CD8-positive, alpha-beta memory T cell (primary cell): ENCODE results near the gene ELMO1. TPM values are rescaled to one million over a fixed set of nuclear protein-coding genes. Genes with fewer than 3 reads are reported as not detected.

ENCODE experiments used
- CTCF ChIA-PET: fragments of 350-600 bp; sonication (Branson Sonifier 250); formaldehyde crosslinking; loops from one replicate; lab custom pipeline; 2021; ENCODE audit warnings: antibody characterized with exemption; lab: Charles Lee
- POLR2A ChIA-PET: fragments of 350-600 bp; sonication (Branson Sonifier 250); formaldehyde crosslinking; loops from one replicate; lab custom pipeline; 2021; ENCODE audit warnings: antibody characterized with exemption; lab: Charles Lee
- DNase-seq, 5 donors: peaks; one replicate each; pipeline versions ENCODE4 v3.0.0 to v3.0.0-alpha.2; 2020 to 2022; ENCODE audit warnings: mixed read lengths in 1 of 5
- H3K27ac ChIP-seq: one replicate; pipeline ENCODE4 v1.7.0; 2013; ENCODE audit warnings: low read depth, mild to moderate bottlenecking, low read length, moderate library complexity
- H3K27me3 ChIP-seq: 2 replicates; pipeline ENCODE4 v1.7.0; 2013; ENCODE audit warnings: low read length, mild to moderate bottlenecking; ENCODE audit not compliant: insufficient read depth, poor library complexity, severe bottlenecking
- H3K36me3 ChIP-seq: 2 replicates; pipeline ENCODE4 v1.7.0; 2013; ENCODE audit warnings: mild to moderate bottlenecking, low read length, moderate library complexity; ENCODE audit not compliant: insufficient read depth
- H3K4me1 ChIP-seq: 2 replicates; pipeline ENCODE4 v1.7.0; 2013; ENCODE audit warnings: mild to moderate bottlenecking, low read length, moderate library complexity; ENCODE audit not compliant: insufficient read depth
- H3K4me3 ChIP-seq: 2 replicates; pipeline ENCODE4 v1.7.0; 2013; ENCODE audit warnings: mild to moderate bottlenecking, low read length
- H3K9me3 ChIP-seq: 2 replicates; pipeline ENCODE4 v1.7.0; 2013; ENCODE audit warnings: mild to moderate bottlenecking, low read length
- H3K27ac Mint-ChIP-seq, 8 donors: one replicate each; pipeline ENCODE4 v1.8.0; 2020 to 2021; ENCODE audit warnings: mixed read lengths in 8 of 8, mild to moderate bottlenecking in 6 of 8, inconsistent platforms in 3 of 8, moderate library complexity in 3 of 8
- H3K27me3 Mint-ChIP-seq, 2 donors: one replicate each; pipeline ENCODE4 v1.8.0; 2020 to 2021; ENCODE audit warnings: mixed read lengths in 2 of 2, mild to moderate bottlenecking in 1 of 2, moderate library complexity in 1 of 2
- H3K36me3 Mint-ChIP-seq, 3 donors: one replicate each; pipeline ENCODE4 v1.8.0; 2020 to 2021; ENCODE audit warnings: mixed read lengths in 3 of 3, inconsistent platforms in 1 of 3, mild to moderate bottlenecking in 1 of 3
- H3K4me1 Mint-ChIP-seq, 3 donors: one replicate each; pipeline ENCODE4 v1.8.0; 2020 to 2021; ENCODE audit warnings: mixed read lengths in 3 of 3, inconsistent platforms in 1 of 3, mild to moderate bottlenecking in 1 of 3
- H3K4me3 Mint-ChIP-seq, 7 donors: one replicate each; pipeline ENCODE4 v1.8.0; 2020 to 2021; ENCODE audit warnings: mixed read lengths in 7 of 7, mild to moderate bottlenecking in 6 of 7, moderate library complexity in 4 of 7, inconsistent platforms in 2 of 7
- H3K9me3 Mint-ChIP-seq, 5 donors: one replicate each; pipeline ENCODE4 v1.8.0; 2020 to 2022; ENCODE audit warnings: mixed read lengths in 5 of 5, mild to moderate bottlenecking in 3 of 5, moderate library complexity in 2 of 5, inconsistent platforms in 1 of 5
- polyA plus RNA-seq: library from polyadenylated mRNA; unstranded; fragments of 300-500 nt; fragmentation: Illumina TruSeq; gene quantifications from one replicate; pipeline ENCODE4 v1.2.3, GENCODE V29; 2021
- total RNA-seq, 2 experiments: library from RNA; stranded (reverse); gene quantifications; one replicate each; pipeline ENCODE4 v1.2.3, GENCODE V29; 2021

Gene ELMO1
- total and polyA plus RNA-seq, 3 experiments from 2014 or later = 65.6 to 74.4 (median 66.2) TPM

DNA sequence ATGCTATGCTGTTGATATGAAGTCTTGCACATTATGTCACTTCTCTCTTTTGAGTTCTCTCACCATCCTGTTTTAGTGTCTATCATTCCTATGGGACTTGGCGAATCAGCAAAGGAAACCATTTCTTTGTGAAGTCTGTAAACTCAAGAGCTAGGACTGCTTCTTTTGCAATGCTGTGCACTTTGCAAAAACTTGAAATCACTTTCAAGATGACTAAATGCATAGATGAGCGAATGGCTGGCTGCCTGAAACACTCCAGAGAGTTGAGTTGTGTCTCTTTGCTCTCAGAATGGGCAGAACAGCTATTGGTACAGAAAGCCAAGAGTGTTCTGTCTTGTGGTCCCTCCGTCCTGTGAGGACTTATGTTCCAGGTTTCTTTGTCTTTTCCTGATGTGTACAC is 18.3 kb upstream of the ELMO1 start:
- H3K9me3 Mint-ChIP-seq = no peaks in the 10 kb centered on the region
- no peak overlapping the region for H3K4me3 ChIP-seq
- H3K4me3 Mint-ChIP-seq = no peak overlapping the region
- POLR2A ChIA-PET = no interaction called here
- peaks cover 0 to 5% (median 0%) of the 10 kb centered on the region in 3 donors for H3K36me3 Mint-ChIP-seq
- DNase-seq = no peak
- CTCF ChIA-PET = interaction anchor here (1.0 kb wide), 1 partner anchor 19 kb away, joined by 3 read pairs; no protein-coding TSS in a partner anchor
- H3K27me3 ChIP-seq = no peaks in the 10 kb centered on the region
- H3K4me1 Mint-ChIP-seq = no peaks in the 10 kb centered on the region
- H3K9me3 ChIP-seq = no peaks in the 10 kb centered on the region
- no peak overlapping the region for H3K27ac Mint-ChIP-seq
- H3K27me3 Mint-ChIP-seq = peaks cover 7 to 36% of the 10 kb centered on the region in 2 donors
- no peaks in the 10 kb centered on the region for H3K4me1 ChIP-seq
- H3K36me3 ChIP-seq = no peaks in the 10 kb centered on the region
- no peak overlapping the region for H3K27ac ChIP-seq

DNA sequence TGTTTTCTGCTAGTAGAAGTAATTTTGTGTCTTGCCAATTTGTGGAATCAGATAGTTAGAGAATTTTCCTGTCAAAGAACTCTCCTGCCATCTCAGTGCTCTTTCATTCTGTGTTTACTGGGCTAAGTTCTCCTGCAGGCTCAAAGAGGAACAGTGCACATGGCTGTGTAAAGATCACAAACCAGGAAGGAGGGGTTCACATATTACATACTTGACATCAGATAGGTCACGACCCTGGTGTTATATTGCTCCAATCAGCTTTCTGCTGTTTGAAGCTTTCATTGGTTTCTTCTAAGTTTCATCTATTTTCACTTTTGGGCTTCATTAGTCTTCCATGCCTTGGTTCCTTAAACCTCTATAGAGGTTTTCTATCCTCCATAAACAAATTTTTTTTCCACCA is 13.5 kb upstream of the ELMO1 start:
- no peaks in the 10 kb centered on the region for H3K9me3 Mint-ChIP-seq
- no peak overlapping the region for H3K27ac ChIP-seq
- H3K9me3 ChIP-seq = no peaks in the 10 kb centered on the region
- ChIA-PET CTCF (no interaction called here), POLR2A (no interaction called here)
- peaks cover 9 to 59% of the 10 kb centered on the region in 2 donors for H3K27me3 Mint-ChIP-seq
- H3K4me3 Mint-ChIP-seq = no peak overlapping the region
- DNase-seq = no peak
- no peaks in the 10 kb centered on the region for H3K27me3 ChIP-seq
- H3K36me3 Mint-ChIP-seq = no peaks in the 10 kb centered on the region
- H3K4me1 Mint-ChIP-seq = no peaks in the 10 kb centered on the region
- no peak overlapping the region for H3K4me3 ChIP-seq
- H3K4me1 ChIP-seq = no peaks in the 10 kb centered on the region
- no peak overlapping the region for H3K27ac Mint-ChIP-seq
- H3K36me3 ChIP-seq = no peaks in the 10 kb centered on the region

DNA sequence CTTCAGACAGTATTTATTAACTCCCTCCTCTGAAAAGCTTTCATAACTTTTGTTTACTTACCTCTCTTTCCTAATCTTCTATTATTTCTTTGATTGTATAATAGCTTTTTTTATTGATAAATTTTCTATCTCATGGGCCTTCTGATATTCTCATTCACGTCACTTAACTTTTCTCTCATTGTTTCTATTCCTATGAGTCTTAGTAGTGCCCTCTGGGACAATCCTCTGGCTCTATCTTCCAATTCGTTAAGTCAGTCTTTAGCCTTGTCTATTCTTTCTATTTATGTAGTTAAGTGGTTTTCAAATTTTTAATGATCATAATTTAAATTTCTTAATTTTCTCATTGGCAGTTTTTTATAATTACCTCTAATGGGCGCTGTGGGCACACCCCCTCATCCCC is 6.4 kb upstream of the ELMO1 start:
- Mint-ChIP-seq H3K27ac (no peak overlapping the region), H3K9me3 (no peaks in the 10 kb centered on the region), H3K36me3 (no peaks in the 10 kb centered on the region), H3K4me1 (peaks cover 1 to 18% (median 3%) of the 10 kb centered on the region in 3 donors), H3K4me3 (no peak overlapping the region), H3K27me3 (peaks cover 0 to 21% of the 10 kb centered on the region in 2 donors)
- POLR2A ChIA-PET = no interaction called here
- H3K9me3 ChIP-seq = no peaks in the 10 kb centered on the region
- no peaks in the 10 kb centered on the region for H3K4me1 ChIP-seq
- DNase-seq = no peak
- H3K4me3 ChIP-seq = no peak overlapping the region
- no peaks in the 10 kb centered on the region for H3K36me3 ChIP-seq
- no peak overlapping the region for H3K27ac ChIP-seq
- CTCF ChIA-PET = no interaction called here
- no peaks in the 10 kb centered on the region for H3K27me3 ChIP-seq

DNA sequence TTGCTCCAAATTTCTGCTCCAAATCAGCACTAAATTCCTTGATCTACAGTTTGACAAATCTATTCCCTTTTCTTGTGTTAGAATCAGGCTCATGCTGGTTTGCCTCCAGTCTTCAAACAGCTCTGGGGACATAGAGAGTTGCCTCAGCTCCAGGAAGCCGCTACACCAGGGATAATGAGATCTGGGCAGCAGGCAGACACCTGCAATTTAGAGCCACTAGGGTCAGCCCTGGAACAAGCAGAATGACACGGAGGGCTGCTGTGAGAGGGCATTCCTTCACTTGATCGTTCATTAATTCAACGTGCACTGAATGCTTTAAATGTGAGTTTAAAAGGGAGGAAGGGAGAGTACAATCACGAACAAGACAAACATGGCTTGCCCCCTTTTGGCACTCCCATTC is 3.7 kb upstream of the ELMO1 start:
- CTCF ChIA-PET = no interaction called here

DNA sequence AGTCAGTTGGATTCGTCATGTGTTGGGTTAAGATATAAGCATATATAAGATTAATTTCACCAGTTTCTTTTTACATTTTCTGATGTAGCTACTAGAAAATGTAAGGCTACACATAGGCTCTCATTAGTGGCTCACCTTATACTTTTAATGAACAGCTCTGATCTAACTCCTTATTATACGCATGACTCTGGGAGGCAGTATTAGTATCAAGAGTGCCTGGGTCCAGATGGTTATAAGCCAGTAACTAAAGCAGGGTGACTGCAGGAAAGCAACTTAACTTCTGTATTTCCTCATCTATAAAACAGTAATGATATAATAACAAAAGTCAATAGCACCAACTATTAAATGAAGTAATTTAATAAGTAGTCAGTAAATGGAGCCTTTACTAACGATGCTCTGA is 1.4 kb upstream of the ELMO1 start:
- H3K9me3 Mint-ChIP-seq = peaks cover 0 to 2% (median 2%) of the 10 kb centered on the region in 5 donors
- peaks cover 0 to 10% (median 4%) of the 10 kb centered on the region in 3 donors for H3K36me3 Mint-ChIP-seq
- peaks cover 0 to 6% of the 10 kb centered on the region in 2 donors for H3K27me3 Mint-ChIP-seq
- peak overlapping the region; percentile 49 to 99 (median 95) for H3K4me3 Mint-ChIP-seq
- CTCF ChIA-PET = interaction anchor here (0.8 to 3.2 kb wide), 7 partner anchors 27 to 1870 kb away, joined by 3 to 18 read pairs (median 4); no protein-coding TSS in a partner anchor
- Histone ChIP-seq H3K27ac (no peak overlapping the region), H3K4me1 (peaks cover 28% of the 10 kb centered on the region), H3K9me3 (no peaks in the 10 kb centered on the region), H3K36me3 (no peaks in the 10 kb centered on the region), H3K4me3 (no peak overlapping the region), H3K27me3 (no peaks in the 10 kb centered on the region)
- POLR2A ChIA-PET = interaction anchor here (1.2 kb wide), 1 partner anchor 99 kb away, joined by 7 read pairs; no protein-coding TSS in a partner anchor
- H3K27ac Mint-ChIP-seq = peak overlapping the region; percentile 18 to 98 (median 97)
- DNase-seq = no peak
- H3K4me1 Mint-ChIP-seq = peaks cover 38 to 60% (median 40%) of the 10 kb centered on the region in 3 donors

More for the DNA sequence above, 3.7 kb upstream of the ELMO1 start:
- H3K27ac Mint-ChIP-seq = no peak overlapping the region
- peaks cover 0 to 2% (median 2%) of the 10 kb centered on the region in 5 donors for H3K9me3 Mint-ChIP-seq
- Histone ChIP-seq H3K27me3 (no peaks in the 10 kb centered on the region), H3K36me3 (no peaks in the 10 kb centered on the region), H3K4me1 (peaks cover 7% of the 10 kb centered on the region), H3K9me3 (no peaks in the 10 kb centered on the region), H3K4me3 (no peak overlapping the region), H3K27ac (no peak overlapping the region)
- no peak for DNase-seq
- H3K4me1 Mint-ChIP-seq = peaks cover 19 to 36% (median 20%) of the 10 kb centered on the region in 3 donors
- peaks cover 2 to 6% of the 10 kb centered on the region in 2 donors for H3K27me3 Mint-ChIP-seq
- H3K4me3 Mint-ChIP-seq = no peak overlapping the region
- POLR2A ChIA-PET = no interaction called here
- H3K36me3 Mint-ChIP-seq = peaks cover 0 to 8% (median 1%) of the 10 kb centered on the region in 3 donors

GRCh38 chr7:37449621-37450020 is 957 bp upstream of the ELMO1 start:
- H3K27ac Mint-ChIP-seq = peak overlapping the region; percentile 96 to 98 (median 97)
- H3K4me1 Mint-ChIP-seq = peaks cover 42 to 64% (median 44%) of the 10 kb centered on the region in 3 donors
- ChIA-PET CTCF (interaction anchor here (0.6 to 3.2 kb wide), 13 partner anchors 28 to 1869 kb away, joined by 3 to 18 read pairs (median 4); no protein-coding TSS in a partner anchor), POLR2A (interaction anchor here (0.6 to 1.2 kb wide), 5 partner anchors 99 to 1756 kb away, joined by 3 to 7 read pairs (median 3); partner anchors contain the start of gene HERPUD2)
- Histone ChIP-seq H3K4me3 (peak overlapping the region; percentile 65), H3K4me1 (peaks cover 31% of the 10 kb centered on the region), H3K27me3 (no peaks in the 10 kb centered on the region), H3K9me3 (no peaks in the 10 kb centered on the region), H3K36me3 (no peaks in the 10 kb centered on the region), H3K27ac (peak overlapping the region; percentile 80)
- DNase-seq = no peak
- H3K36me3 Mint-ChIP-seq = peaks cover 0 to 13% (median 4%) of the 10 kb centered on the region in 3 donors
- H3K27me3 Mint-ChIP-seq = peaks cover 0 to 6% of the 10 kb centered on the region in 2 donors
- H3K9me3 Mint-ChIP-seq = peaks cover 0 to 2% (median 2%) of the 10 kb centered on the region in 5 donors
- H3K4me3 Mint-ChIP-seq = peak overlapping the region; percentile 92 to 99 (median 95)

DNA sequence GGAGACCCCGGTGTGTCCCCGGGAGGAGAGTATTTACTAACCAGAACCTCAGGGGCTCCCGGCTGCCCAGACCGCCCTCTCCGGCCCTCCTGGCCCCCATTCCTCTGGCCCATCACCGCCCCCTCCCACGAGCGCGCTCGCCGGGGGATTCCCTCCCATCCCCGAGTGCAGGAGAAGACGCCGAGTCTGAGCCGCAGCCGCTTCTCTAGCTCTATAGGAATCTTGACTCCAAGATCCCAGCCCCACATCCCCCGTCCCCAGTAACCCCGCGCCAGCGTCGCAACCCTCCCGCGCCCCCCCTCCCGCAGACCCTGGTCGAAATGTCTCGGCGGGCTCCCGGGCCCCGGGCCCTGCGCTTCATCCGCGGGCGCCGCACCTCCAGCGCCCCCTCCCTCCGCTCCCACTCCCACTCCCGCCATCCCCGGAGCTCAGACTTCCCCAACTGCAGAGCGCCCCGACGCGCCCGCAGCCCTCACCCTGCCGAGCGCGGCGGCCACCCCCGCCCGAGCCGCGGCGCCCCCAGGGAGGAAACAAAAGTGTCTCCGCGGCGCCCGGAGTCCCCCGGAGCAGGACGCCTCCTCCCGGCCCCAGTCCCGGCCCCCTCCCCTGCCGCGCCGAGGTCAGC is 541 bp downstream of the ELMO1 start:
- ChIA-PET POLR2A (interaction anchor here (0.6 to 2.6 kb wide), 8 partner anchors 94 to 1753 kb away, joined by 3 to 21 read pairs (median 4); partner anchors contain the start of genes AOAH, HERPUD2 and SEPTIN7), CTCF (interaction anchor here (0.6 to 3.2 kb wide), 18 partner anchors 12 to 1086 kb away, joined by 3 to 18 read pairs (median 4); no protein-coding TSS in a partner anchor)
- Histone ChIP-seq H3K4me3 (peak overlapping the region; percentile 65), H3K27me3 (no peaks in the 10 kb centered on the region), H3K4me1 (peaks cover 31% of the 10 kb centered on the region), H3K36me3 (no peaks in the 10 kb centered on the region), H3K9me3 (no peaks in the 10 kb centered on the region), H3K27ac (peak overlapping the region; percentile 80)
- peak in 2 of 5 donors; percentile 4 to 11 for DNase-seq
- H3K27ac Mint-ChIP-seq = peak overlapping the region; percentile 96 to 100 (median 98)
- H3K36me3 Mint-ChIP-seq = peaks cover 0 to 17% (median 5%) of the 10 kb centered on the region in 3 donors
- H3K27me3 Mint-ChIP-seq = peaks cover 0 to 6% of the 10 kb centered on the region in 2 donors
- peak overlapping the region; percentile 92 to 99 (median 98) for H3K4me3 Mint-ChIP-seq
- peaks cover 0 to 2% (median 2%) of the 10 kb centered on the region in 5 donors for H3K9me3 Mint-ChIP-seq
- H3K4me1 Mint-ChIP-seq = peaks cover 52 to 65% (median 55%) of the 10 kb centered on the region in 3 donors
